Erythroblast (primary cell): Measurements from ENCODE around the gene FOXE3.

Experiments
- GATA1 ChIP-seq: IDR thresholded peaks from 2 replicates; pipeline ENCODE4 v1.6.1; 2011; ENCODE audit warnings: low read depth, mild to moderate bottlenecking, control low read depth, low read length, moderate library complexity
- POLR2A ChIP-seq: IDR thresholded peaks from 2 replicates; pipeline ENCODE4 v1.6.1; 2011; ENCODE audit warnings: mild to moderate bottlenecking, low read length

- TF ChIP-seq POLR2A (no peak), GATA1 (no peak)
Observed at GRCh38 chr1:47424336-47424982, 8.4 kb downstream of the FOXE3 start.
